Measurements from ENCODE around the gene SLC16A13.

The SLC16A13 gene

DNA sequence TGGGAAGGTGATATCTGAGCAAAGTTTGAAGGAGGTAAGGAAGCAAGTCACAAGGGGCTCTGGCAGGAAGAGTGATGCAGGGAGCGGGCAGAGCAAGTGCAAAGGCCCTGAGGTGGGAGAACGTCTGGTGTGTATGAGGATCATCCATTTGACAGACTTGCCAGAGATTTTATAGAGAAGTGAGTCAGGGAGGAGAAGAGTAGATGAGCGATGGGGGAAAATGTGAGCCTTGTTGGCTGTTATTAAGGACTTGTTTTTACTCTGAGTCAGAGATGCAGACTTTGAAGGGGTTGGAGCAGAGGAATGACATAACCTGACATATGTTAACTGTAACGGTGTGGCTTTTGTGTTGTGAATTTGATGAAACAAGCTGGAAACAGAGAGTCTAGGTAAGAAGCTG, 47.8 kb downstream of the SLC16A13 start:
- no peak for TF ChIP-seq CTCF (IDR thresholded peaks at IDR 0.05)

GRCh38 chr17:7084088-7084487, 48.3 kb downstream of the SLC16A13 start:
- TF ChIP-seq CTCF (IDR thresholded peaks at IDR 0.05), result no peak

Data from LNCAP (cell line).